ENCODE measurements around the gene EPB41L3. TPM values are rescaled to one million over a fixed set of nuclear protein-coding genes. Genes with fewer than 3 reads are reported as not detected.

EPB41L3 gene
- polyA plus RNA-seq, 3 donors: 9.0 to 74.0 (median 56.3) TPM

GRCh38 chr18:5395860-5396448, 147.8 kb downstream of the EPB41L3 start:
- H3K27ac ChIP-seq (ENCODE audit: low read depth, low read length): no peak overlapping the region
- WGBS, 3 donors: 68 to 91% (median 83%) methylated on average over 6 of the region's 6 CpGs

- WGBS, 3 donors: 92 to 94% (median 94%) methylated on average over 5 of the region's 5 CpGs
- H3K27ac ChIP-seq (ENCODE audit: low read depth, low read length): no peak overlapping the region
These were observed 150.0 kb downstream of the EPB41L3 start for GRCh38 chr18:5393779-5394178.

- 88 to 94% (median 93%) methylated on average over 8 of the region's 8 CpGs for WGBS, 3 donors
- H3K27ac ChIP-seq (ENCODE audit: low read depth, low read length): no peak overlapping the region
These were observed 152.4 kb downstream of the EPB41L3 start for GRCh38 chr18:5391409-5391808.

- 90 to 91% (median 91%) methylated on average over 2 of the region's 2 CpGs for WGBS, 3 donors
- no peak overlapping the region for H3K27ac ChIP-seq (ENCODE audit: low read depth, low read length)
These were observed 154.4 kb downstream of the EPB41L3 start for GRCh38 chr18:5389356-5389755.

- no peak overlapping the region for H3K27ac ChIP-seq (ENCODE audit: low read depth, low read length)
- 84 to 88% (median 88%) methylated on average over 3 of the region's 3 CpGs for WGBS, 3 donors
These were observed 154.9 kb downstream of the EPB41L3 start for GRCh38 chr18:5388896-5389295.

GRCh38 chr18:5380586-5380985, 163.2 kb downstream of the EPB41L3 start:
- 63 to 80% (median 80%) methylated on average over 2 of the region's 2 CpGs for WGBS, 3 donors
- H3K27ac ChIP-seq (ENCODE audit: low read depth, low read length): no peak overlapping the region

- H3K27ac ChIP-seq (ENCODE audit: low read depth, low read length): no peak overlapping the region
- 82 to 90% (median 86%) methylated on average over 4 of the region's 4 CpGs for WGBS, 3 donors
These were observed 166.8 kb downstream of the EPB41L3 start for GRCh38 chr18:5376986-5377385.

- H3K27ac ChIP-seq (ENCODE audit: low read depth, low read length): no peak overlapping the region
- WGBS, 3 donors: 60 to 87% (median 77%) methylated on average over 1 of the region's 1 CpG
These were observed 173.5 kb downstream of the EPB41L3 start for GRCh38 chr18:5370332-5370731.

GRCh38 chr18:5369513-5369912, 174.3 kb downstream of the EPB41L3 start:
- WGBS, 3 donors: 76 to 87% (median 81%) methylated on average over 2 of the region's 2 CpGs
- no peak overlapping the region for H3K27ac ChIP-seq (ENCODE audit: low read depth, low read length)

- 71 to 72% (median 72%) methylated on average over 3 of the region's 3 CpGs for WGBS, 3 donors
- no peak overlapping the region for H3K27ac ChIP-seq (ENCODE audit: low read depth, low read length)
These were observed 178.4 kb downstream of the EPB41L3 start for GRCh38 chr18:5365443-5365842.

GRCh38 chr18:5350636-5351035, 193.2 kb downstream of the EPB41L3 start:
- no peak overlapping the region for H3K27ac ChIP-seq (ENCODE audit: low read depth, low read length)
- WGBS, 3 donors: 85 to 93% (median 88%) methylated on average over 2 of the region's 2 CpGs

Other genes starting within 250 kb of the EPB41L3 start
- 1 to 10 TPM; 4.9 to 9.2 (median 5.5) TPM for gene ZBTB14, start 248.3 kb downstream of the EPB41L3 start, polyA plus RNA-seq

Measured in adipose tissue (tissue), 3 donors.